Measurements from ENCODE around the gene NOP56. TPM values are rescaled to one million over a fixed set of nuclear protein-coding genes. Genes with fewer than 3 reads are reported as not detected.

The NOP56 gene
- total RNA-seq (2022): 497 and 524 TPM in 2 replicates
- Bru-seq, nascent RNA: percentile 99 among the genes with signal in this experiment
- BruChase-seq, experiment 1, labeled RNA remaining after a 2-hour chase: percentile 99 among the genes with signal in this experiment
- percentile 99 among the genes with signal in this experiment for BruChase-seq, experiment 2, labeled RNA remaining after a 6-hour chase
- long read RNA-seq, transcript NOP56-201 (12 exons, 2,400 nt): major isoform, 41 of 86 reads
- long read RNA-seq, partial matches to known transcripts: 15 of 86 reads
- long read RNA-seq, other reads (novel, unspliced or antisense): 22 of 86 reads

GRCh38 chr20:2651772-2652723 lies at the start of gene NOP56:
TSS of gene NOP56 (plus strand) at chr20:2652632. CDS start at chr20:2652661, 29 bp downstream.
- Histone ChIP-seq H3K4me3 (ENCODE audit: low read depth, low read length) (peak within 1 kb of the TSS; percentile 99), H3K9me3 (no peaks in the 10 kb centered on the region), H3K36me3 (ENCODE audit: control insufficient read depth, insufficient read depth, low read length) (peaks cover 21% of the 10 kb centered on the region), H3K27me3 (replicated peaks; ENCODE audit: control insufficient read depth, insufficient read depth, low read length) (no peaks in the 10 kb centered on the region), H3K4me1 (peaks cover 12% of the 10 kb centered on the region)
- no peaks in the 10 kb centered on the region for H3K27me3 Mint-ChIP-seq (ENCODE audit: insufficient read depth, unreplicated experiment)
- ChIA-PET POLR2A (interaction anchor here (0.6 to 2.7 kb wide), 13 partner anchors 10 to 599 kb away, joined by 3 to 25 read pairs (median 4); partner anchors contain the start of genes EBF4, IDH3B and SNRPB), CTCF (interaction anchor here (0.6 to 1.4 kb wide), 8 partner anchors 12 to 224 kb away, joined by 3 to 12 read pairs (median 3); partner anchors contain the start of genes EBF4, IDH3B and SNRPB)
- BruUV-seq (replicated peaks): TSS peak; percentile 73
- peak; percentile 95 to 99 for DNase-seq
- intact Hi-C loops (cut with micrococcal nuclease; ENCODE audit: unreplicated experiment): loop anchor here (1.0 to 5.0 kb wide), 2 partner anchors 12 to 145 kb away; partner anchors contain the start of genes IDH3B and ZNF343
- H3K9me3 Mint-ChIP-seq (ENCODE audit: unreplicated experiment): no peaks in the 10 kb centered on the region
- peaks cover 7% of the 10 kb centered on the region for H3K4me1 Mint-ChIP-seq (ENCODE audit: low read depth, unreplicated experiment)
- no peak for TF ChIP-seq CTCF (IDR thresholded peaks at IDR 0.05; ENCODE audit: insufficient read depth in 1 of 2, low read depth in 1 of 2, low read length in 1 of 2, severe bottlenecking in 1 of 2, unreplicated experiment in 1 of 2)
- H3K36me3 Mint-ChIP-seq (ENCODE audit: insufficient read depth, unreplicated experiment): peaks cover 56% of the 10 kb centered on the region
- H3K4me3 Mint-ChIP-seq (ENCODE audit: unreplicated experiment): peak within 1 kb of the TSS; percentile 90
- peak within 1 kb of the TSS; percentile 96 for H3K27ac Mint-ChIP-seq (ENCODE audit: unreplicated experiment)

GRCh38 chr20:2602746-2603145 lies 49.7 kb upstream of the NOP56 start:
- DNase-seq: peak in 1 of 2 experiments; percentile 9
- Histone ChIP-seq H3K9me3 (peaks cover 14% of the 10 kb centered on the region; the same call in 1 of the 2 replicates), H3K4me1 (no peaks in the 10 kb centered on the region), H3K36me3 (ENCODE audit: control insufficient read depth, insufficient read depth, low read length) (no peaks in the 10 kb centered on the region), H3K4me3 (ENCODE audit: low read depth, low read length) (no peak overlapping the region), H3K27me3 (replicated peaks; ENCODE audit: control insufficient read depth, insufficient read depth, low read length) (no peaks in the 10 kb centered on the region)
- Mint-ChIP-seq H3K4me3 (ENCODE audit: unreplicated experiment) (peak overlapping the region; percentile 63), H3K4me1 (ENCODE audit: low read depth, unreplicated experiment) (peaks cover 7% of the 10 kb centered on the region), H3K27ac (ENCODE audit: unreplicated experiment) (no peak overlapping the region), H3K9me3 (ENCODE audit: unreplicated experiment) (peaks cover 12% of the 10 kb centered on the region), H3K36me3 (ENCODE audit: insufficient read depth, unreplicated experiment) (no peaks in the 10 kb centered on the region), H3K27me3 (ENCODE audit: insufficient read depth, unreplicated experiment) (no peaks in the 10 kb centered on the region)
- POLR2A ChIA-PET: no interaction called here
- BruUV-seq (replicated peaks): no TSS peak
- CTCF ChIA-PET: interaction anchor here (0.6 kb wide), 1 partner anchor 1419 kb away, joined by 3 read pairs; no protein-coding TSS in a partner anchor
- intact Hi-C loops (cut with micrococcal nuclease; ENCODE audit: unreplicated experiment): no loop called here
- TF ChIP-seq CTCF (IDR thresholded peaks at IDR 0.05; ENCODE audit: insufficient read depth in 1 of 2, low read depth in 1 of 2, low read length in 1 of 2, severe bottlenecking in 1 of 2, unreplicated experiment in 1 of 2): no peak

All from Caco-2 (cell line).